Kidney glomerular epithelial cell (primary cell): ENCODE results near the gene UBA1.

ENCODE experiments used
- DNase-seq: peaks from one replicate; lab custom pipeline; 2025; lab: John Stamatoyannopoulos, UW

UBA1 gene

DNA sequence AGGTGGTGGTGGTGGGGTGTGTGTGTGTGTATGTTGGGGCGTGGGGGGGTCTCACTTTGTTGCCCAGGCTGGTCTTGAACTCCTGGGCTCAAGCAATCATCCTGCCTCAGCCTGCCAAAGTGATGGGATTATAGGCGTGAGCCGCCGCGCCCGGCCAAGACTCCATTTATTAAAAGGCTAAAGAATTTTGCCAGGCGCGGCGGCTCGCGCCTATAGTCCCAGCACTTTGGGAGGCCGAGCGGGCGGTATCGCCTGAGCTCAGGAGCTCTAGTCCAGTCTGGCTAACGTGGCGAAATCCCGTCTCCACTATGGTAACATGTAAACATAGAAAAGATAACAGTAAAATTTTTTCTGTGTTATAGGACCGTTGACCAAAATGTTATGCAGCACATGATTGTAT is 3.7 kb upstream of the UBA1 start:
- DNase-seq, result no peak

DNA sequence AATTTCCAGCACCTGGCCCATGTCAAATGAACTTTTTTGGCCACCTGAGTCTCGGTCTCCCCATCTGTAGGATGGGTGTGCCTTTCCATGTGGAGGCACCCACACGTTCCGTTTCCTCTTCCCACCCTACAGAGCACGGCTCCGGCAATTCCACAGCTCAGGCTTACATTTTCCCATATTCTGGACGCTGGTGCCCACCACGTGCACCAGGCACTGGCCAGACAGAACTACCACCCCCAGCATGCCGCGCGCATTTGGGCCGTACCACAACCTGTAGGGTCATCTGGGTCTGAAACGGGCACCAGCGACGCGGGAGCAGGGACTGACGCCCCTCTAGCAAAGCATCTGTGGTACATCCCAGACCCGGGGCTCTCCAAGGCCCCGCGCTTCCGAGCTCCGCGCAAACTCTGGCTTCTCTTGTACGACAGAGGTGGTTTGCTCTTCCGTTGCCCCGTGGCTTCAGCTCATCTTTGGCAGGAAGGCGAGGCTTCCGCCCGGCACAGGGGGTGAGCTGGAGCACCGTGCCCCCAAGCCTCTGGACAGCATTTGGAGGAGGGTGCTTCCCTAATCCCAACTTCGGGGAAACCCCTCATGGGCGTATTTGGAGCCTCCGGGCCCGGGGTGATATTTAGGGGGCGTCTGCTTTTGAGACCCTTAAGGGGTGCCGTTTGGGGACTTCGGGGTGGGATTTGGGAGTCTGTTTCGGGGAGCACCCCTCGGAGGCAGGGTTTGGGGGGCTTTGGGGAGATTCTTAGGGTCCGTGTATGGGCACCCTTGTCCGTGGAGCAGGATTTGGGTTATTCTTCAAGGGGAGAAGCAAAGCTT is 3.0 kb upstream of the UBA1 start:
- DNase-seq, result peak; percentile 56

DNA sequence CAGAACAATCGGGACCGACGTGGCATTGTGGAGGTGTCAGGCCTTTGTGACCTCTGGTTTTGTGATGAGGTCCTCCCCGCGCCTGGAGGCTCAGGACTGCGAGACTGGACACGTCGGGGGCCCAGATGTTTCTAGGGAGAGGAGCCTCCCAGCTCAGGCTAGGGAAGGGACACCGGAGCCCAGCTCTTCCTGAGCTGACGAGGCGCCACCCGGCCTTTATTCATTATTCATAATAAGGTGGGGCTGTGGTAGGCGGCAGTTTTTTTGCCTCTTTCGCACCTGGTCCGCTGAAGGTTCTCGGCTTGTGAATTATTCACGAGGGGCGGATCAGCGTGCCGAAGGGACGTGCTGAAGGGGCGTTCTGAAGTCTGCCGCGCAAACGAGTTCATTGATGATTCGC is 2.3 kb upstream of the UBA1 start:
- no peak for DNase-seq

DNA sequence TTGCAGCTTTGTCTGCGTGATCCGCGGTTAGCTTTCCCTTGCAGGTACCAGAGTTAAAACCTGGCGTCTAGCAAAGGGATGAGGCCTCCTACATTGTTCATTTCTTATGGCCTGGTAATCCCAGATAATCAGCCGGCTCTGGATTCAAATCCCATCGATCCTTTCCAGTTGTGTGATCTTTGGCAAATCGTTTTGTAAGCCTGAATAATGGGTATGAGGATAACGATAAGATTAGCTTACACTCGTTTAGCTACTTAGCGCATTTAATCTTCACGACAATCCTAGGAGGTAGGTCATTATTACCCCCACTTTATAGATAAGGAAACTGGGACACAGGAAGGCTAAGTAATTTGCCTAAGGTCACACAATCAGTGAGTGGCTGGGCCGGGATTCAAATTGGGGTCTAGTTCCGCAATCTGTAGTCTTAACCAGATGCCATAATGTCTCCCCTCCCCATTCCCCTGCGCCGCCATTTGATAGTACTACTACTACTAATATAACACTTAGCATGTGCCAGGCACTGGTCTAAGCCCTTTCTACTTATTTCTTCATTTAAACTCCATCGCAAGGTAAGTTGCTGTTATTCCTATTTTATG is 1.7 kb upstream of the UBA1 start:
- no peak for DNase-seq

DNA sequence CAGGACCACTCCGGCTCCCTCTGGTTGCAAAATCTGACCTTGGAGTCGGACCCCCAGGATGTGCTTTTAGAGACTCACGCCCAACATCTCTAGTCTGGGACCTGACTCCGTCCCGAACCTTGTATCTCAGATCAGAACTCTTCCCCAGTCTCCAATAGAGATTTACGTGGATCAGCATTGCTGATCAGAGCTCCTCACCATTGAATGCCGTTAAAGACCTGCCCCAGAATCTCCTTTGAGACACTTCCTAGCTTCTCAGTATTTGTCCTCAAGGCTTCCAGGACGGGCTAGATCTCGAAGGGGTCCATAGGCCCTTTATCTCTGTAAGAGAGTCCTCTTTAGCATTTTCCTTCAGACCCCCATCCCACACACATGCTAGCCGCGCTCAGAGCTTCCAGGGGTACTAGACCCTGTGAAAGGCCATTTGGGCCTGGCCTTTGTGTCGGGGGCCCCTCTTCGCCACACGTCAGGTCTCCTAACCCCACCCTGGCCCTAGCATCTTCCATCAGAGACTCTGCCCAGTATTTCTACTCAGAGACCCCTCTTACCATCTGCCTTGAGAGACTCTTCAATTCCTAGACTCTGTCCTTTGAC is 662 bp downstream of the UBA1 start:
- no peak for DNase-seq

DNA sequence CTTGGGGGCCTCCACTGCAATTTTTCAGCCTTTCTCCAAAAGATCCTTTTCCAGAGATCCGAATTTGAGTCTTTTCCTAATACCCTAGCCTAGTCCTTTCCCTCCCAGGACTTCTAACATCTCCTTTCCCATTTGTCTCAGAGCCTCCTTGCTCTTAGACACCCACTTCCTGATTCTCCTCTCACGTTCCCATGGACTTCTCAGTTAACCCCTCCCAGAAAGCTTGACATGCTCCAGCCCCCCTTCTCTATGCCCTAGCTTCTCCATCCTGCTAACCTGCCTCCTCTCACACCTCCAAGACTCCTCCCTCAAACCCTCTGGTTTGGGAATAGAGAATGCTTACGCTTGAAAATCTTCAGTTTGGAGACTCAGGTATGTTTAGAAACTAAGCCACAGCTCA is 2.5 kb downstream of the UBA1 start:
- no peak for DNase-seq

DNA sequence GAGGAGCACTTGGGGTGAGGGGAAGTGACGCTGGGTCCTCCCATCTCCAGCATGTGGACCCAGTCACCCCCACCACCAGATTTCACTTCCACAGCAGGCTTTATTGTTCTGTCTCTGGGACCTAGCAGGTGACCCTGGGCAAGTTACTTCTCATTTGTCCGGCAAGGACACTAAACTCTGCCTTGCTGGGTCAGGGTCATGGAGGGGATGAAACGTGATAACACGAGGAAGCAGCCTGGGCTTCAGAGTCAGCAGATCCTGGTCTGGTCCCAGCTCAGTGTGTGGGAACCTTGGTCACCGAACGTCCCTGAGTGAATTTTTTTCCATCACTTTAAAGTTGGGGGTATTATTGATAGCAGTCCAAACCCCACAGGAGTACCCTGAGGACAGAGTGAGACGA is 3.9 kb downstream of the UBA1 start:
- DNase-seq, result no peak

DNA sequence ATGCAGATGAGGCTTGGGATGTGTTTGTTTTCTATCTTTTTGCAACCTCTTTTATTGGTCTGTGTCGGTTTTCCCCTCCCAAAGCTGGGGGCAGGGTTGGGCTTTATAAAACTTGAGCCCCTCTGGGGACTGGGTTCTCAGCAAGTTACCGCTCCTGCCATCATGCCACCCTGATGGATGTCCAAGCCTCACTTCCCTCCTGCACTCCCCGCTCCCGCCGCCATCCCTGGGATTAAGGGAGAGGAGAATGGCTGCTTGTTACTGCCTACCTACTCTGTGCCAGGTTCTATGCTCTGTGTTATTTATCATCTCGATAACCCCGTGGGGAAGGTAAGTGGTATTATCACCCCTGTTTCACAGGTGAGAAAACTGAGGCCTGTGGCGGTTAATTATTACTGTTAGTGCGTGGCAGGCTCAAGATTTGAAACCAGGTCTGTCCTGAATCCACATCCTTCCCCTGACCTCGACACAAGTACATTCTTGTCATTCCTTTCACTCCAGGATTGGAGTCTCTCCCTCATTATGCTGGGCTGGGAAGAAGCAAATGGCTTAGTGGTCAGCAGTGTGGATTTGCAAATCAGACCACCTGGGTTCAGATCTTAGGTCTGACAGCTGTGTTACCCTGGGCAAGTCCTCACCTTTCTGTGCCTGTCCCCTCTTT is 4.5 kb downstream of the UBA1 start:
- DNase-seq, result no peak

DNA sequence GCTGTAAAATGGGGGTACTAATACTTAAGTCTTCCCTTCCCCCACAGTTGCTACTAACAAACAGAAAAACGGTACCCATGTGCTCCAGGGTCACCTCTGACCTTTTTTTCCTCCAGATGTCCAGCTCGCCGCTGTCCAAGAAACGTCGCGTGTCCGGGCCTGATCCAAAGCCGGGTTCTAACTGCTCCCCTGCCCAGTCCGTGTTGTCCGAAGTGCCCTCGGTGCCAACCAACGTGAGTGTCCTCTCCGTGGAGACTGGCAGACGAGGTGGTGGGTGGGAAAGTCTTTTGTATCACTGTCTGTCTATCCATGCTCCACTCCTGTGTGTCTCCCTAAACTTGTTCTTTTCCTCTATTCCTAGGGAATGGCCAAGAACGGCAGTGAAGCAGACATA is 5.1 kb downstream of the UBA1 start:
- DNase-seq, result no peak

DNA sequence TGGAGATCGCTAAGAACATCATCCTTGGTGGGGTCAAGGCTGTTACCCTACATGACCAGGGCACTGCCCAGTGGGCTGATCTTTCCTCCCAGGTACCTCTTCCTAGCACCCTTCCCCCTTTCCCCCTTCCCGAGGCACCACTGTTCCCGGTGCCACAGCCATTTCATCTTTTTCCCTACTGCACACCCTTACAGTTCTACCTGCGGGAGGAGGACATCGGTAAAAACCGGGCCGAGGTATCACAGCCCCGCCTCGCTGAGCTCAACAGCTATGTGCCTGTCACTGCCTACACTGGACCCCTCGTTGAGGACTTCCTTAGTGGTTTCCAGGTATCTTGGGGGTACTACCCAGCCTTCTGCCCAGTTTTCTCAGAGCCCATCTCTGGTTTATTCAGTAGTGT is 5.7 kb downstream of the UBA1 start:
- no peak for DNase-seq

DNA sequence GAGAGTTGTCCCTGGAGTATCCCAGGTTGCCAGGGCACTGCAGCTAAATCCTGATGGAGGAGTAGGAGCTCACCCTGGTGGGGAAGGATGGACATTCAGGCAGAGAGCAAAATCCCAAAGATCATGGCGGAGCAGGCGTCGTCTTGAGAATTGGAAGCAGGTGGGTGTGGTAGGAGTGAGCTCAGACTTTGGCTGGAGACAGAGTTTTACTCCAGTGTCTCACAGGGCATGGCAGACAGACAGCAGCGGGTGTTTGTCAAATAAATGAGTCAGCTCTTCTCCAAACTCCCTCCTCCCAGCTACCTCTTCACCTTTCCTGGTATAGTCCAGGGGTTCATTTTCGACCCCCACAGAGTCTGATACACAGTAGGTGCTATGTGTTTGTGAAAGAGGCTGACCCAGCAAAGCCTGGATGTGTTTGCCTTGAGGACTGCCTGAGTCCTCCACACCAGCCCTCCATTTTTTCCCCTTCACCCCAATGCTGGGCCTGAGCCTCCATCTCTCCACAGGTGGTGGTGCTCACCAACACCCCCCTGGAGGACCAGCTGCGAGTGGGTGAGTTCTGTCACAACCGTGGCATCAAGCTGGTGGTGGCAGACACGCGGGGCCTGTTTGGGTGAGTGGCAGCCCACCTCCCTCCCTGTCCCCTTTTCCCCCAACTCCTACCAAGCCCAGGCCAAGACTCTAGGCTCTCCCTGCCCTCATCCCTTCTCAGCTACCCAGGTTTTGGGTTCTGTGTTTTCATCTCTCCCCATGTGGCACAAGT is 6.9 kb downstream of the UBA1 start:
- DNase-seq, result no peak

DNA sequence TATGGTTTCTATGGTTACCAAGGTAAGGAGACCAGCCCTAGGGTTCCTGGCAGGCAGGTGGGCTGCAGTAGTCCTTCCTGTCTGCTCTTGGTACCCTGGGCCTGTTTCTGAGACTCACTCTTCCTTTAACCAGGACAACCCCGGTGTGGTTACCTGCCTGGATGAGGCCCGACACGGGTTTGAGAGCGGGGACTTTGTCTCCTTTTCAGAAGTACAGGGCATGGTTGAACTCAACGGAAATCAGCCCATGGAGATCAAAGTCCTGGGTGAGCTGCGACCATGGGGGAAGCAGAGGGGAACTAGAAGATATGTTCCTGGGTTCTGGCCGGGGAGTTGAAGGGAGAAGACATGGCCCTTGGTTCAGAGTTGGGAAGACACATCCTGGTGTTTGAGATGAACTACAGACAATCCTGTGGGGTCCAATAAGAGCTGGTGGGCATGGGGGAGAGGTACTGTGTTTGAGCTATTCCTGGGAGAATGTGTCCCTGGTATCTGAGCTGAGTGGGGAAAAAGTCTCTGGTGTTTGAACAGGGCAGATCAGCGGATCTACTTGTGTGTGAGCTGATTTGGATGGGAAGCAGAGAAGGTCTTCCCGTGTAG is 7.8 kb downstream of the UBA1 start:
- no peak for DNase-seq

DNA sequence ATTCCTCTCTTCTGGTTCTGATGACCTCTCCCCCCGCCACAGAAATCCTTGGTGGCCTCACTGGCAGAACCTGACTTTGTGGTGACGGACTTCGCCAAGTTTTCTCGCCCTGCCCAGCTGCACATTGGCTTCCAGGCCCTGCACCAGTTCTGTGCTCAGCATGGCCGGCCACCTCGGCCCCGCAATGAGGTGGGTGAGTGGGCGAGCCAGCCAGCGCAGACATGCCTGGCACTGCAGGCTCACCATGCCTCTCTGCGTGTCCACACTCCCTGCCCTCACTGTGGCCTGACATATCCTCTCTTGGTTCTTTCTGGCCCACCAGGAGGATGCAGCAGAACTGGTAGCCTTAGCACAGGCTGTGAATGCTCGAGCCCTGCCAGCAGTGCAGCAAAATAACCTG is 8.7 kb downstream of the UBA1 start:
- no peak for DNase-seq

DNA sequence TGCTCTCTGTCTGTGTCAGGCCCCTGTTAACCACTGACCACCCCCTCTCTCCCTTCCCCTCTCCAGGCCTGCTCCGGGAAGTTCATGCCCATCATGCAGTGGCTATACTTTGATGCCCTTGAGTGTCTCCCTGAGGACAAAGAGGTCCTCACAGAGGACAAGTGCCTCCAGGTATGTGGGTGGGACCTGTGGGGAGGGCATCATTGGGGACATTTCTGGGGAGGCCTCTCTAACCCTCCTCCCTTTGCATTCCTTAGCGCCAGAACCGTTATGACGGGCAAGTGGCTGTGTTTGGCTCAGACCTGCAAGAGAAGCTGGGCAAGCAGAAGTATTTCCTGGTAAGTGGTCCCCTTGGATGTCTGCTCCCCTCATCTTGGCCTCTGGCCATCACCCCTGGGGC is 9.2 kb downstream of the UBA1 start:
- no peak for DNase-seq

DNA sequence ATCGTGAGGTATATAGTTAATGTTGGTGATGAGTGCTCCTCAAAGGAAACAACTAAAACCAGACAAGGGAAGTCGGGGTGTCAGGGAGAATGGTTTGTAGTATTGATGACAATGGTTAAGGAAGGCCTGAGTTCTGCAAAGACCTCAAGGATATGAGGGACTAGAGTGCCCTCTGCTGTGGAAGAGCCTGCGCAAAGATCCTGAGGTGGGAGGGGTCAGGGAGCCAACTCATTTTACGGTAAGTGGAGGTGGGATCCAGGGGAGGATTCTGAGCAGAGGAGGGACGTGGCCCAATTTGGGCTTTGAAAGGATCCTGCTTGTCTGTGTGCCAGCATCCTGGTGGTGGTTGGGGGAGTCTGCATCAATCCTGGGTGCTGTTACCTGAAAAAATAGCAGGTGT is 11.3 kb downstream of the UBA1 start:
- no peak for DNase-seq

DNA sequence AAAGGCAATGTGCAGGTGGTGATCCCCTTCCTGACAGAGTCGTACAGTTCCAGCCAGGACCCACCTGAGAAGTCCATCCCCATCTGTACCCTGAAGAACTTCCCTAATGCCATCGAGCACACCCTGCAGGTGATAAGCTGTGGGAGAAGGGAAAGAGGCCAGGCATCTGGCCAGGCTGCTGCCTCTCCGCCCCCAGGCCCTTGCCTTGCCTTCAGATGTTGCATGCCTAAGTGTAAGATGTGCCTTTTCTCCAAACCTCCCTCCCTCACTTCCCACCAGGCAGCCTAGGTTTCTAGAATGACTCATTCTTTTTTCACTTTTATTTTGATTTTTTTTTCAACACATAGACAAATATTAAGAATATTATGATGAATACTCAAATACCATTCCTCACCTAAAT is 12.7 kb downstream of the UBA1 start:
- no peak for DNase-seq

DNA sequence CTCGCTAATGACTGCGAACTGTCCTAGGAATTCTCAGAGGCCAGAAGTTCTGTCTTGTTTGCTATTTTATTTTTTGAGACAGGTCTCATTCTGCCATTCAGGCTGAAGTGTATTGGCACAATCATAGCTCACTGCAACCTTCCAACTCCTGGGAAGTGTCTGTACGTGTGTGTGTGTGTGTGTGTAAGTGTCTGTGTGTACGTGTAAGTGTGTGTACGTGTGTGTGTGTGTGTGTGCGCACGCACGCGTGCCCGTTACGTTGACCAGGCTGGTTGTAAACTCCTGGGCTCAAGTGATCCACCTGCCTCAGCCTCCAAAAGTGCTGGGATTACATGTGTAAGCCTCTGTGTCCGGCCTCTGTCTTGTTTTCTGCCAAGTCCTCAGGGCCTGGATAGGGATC is 14.5 kb downstream of the UBA1 start:
- no peak for DNase-seq

DNA sequence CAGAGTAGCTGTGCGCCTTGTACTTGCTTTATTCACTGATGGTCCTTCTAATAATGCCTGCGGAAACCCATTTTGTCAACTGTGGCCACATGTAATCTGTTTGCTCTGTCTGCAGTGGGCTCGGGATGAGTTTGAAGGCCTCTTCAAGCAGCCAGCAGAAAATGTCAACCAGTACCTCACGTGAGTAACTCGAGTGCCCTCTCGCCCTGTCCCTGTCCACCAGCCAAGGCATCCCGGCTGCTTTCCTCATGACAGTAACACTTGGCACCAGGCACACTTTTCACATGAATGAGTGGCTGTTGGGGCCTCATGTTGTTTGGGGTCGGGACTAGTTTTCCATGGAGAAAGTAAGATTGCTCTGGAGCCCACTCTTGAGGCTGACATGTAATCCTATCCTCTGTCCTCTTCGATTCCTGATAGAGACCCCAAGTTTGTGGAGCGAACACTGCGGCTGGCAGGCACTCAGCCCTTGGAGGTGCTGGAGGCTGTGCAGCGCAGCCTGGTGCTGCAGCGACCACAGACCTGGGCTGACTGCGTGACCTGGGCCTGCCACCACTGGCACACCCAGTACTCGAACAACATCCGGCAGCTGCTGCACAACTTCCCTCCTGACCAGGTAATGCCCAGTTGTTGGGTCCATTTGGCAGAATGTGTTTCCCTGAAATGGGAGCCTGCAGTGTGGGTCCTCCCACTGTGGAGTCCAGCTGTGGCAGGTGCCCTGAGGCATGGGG is 16.0 kb downstream of the UBA1 start:
- DNase-seq, result no peak

DNA sequence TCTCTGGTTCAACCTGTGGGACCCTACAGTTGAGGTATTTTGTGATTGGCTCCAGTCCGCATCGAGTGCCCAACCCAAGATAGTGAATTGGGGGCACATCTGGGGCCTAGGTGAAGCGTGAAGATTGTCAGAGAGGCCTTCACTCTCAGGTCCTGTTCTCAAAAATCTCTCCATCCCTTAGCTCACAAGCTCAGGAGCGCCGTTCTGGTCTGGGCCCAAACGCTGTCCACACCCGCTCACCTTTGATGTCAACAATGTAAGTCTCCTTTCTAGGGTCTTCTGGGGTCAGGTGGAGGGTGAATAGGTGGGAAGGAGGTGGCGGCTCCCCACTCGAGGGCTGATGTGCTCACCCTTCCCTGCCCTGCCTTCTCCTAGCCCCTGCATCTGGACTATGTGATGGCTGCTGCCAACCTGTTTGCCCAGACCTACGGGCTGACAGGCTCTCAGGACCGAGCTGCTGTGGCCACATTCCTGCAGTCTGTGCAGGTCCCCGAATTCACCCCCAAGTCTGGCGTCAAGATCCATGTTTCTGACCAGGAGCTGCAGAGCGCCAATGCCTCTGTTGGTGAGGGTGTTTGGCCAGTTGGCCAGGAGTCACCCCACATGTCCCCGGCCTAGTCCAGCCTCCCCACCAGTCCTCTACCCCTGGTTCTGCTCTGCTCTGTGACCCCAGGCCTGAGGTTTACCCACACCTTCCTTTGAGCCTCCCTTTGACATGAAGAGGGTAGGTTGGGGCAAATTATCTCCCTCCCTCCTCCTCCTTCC is 17.2 kb downstream of the UBA1 start:
- DNase-seq, result no peak
